Hepatocyte (in vitro differentiated cells): ENCODE data around the gene TXNRD1.

Experiments used
- EZH2 ChIP-seq: fragments of 200-600 bp; sonication (generic); IDR thresholded peaks from 2 replicates; pipeline ENCODE4 v1.6.1; 2016; ENCODE audit warnings: antibody characterized with exemption, mild to moderate bottlenecking, borderline replicate concordance
- EZH2phosphoT487 ChIP-seq: fragments of 200-600 bp; sonication (generic); IDR thresholded peaks from one replicate; pipeline ENCODE4 v1.6.1; 2018; ENCODE audit warnings: antibody characterized with exemption, mild to moderate bottlenecking, low read depth, moderate library complexity; ENCODE audit not compliant: unreplicated experiment, severe bottlenecking
- TF ChIP-seq, protein P1 (sequence below): fragments of 200-600 bp; sonication (generic); IDR thresholded peaks from 2 replicates; pipeline ENCODE4 v1.5.1; 2016; ENCODE audit warnings: antibody characterized with exemption, mild to moderate bottlenecking; ENCODE audit not compliant: poor library complexity

DNA sequence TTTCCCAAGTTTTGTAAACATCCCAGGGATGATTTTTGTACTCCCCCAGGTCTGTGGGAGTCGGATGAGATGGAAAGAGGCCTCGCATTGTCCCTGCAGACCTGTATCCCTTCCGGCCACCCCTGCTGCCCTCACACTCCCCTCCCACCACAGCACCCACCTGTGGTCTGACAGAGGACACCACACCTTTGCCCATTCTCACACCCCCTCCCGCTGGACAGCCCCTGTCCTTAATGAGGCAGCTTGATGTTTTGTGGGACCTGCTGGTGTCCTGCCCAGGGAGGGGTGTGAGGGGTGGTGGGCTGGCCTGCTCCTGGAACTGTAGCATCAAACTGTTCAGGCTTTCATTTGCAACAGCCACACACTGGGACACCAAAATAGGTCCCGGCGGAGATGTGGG lies 159.2 kb downstream of the TXNRD1 start:
- TF ChIP-seq, protein P1, sequence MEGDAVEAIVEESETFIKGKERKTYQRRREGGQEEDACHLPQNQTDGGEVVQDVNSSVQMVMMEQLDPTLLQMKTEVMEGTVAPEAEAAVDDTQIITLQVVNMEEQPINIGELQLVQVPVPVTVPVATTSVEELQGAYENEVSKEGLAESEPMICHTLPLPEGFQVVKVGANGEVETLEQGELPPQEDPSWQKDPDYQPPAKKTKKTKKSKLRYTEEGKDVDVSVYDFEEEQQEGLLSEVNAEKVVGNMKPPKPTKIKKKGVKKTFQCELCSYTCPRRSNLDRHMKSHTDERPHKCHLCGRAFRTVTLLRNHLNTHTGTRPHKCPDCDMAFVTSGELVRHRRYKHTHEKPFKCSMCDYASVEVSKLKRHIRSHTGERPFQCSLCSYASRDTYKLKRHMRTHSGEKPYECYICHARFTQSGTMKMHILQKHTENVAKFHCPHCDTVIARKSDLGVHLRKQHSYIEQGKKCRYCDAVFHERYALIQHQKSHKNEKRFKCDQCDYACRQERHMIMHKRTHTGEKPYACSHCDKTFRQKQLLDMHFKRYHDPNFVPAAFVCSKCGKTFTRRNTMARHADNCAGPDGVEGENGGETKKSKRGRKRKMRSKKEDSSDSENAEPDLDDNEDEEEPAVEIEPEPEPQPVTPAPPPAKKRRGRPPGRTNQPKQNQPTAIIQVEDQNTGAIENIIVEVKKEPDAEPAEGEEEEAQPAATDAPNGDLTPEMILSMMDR, result no peak
- no peak for TF ChIP-seq EZH2
- no peak for TF ChIP-seq EZH2phosphoT487
